ENCODE measurements around the gene HOOK2.

HOOK2 gene

DNA sequence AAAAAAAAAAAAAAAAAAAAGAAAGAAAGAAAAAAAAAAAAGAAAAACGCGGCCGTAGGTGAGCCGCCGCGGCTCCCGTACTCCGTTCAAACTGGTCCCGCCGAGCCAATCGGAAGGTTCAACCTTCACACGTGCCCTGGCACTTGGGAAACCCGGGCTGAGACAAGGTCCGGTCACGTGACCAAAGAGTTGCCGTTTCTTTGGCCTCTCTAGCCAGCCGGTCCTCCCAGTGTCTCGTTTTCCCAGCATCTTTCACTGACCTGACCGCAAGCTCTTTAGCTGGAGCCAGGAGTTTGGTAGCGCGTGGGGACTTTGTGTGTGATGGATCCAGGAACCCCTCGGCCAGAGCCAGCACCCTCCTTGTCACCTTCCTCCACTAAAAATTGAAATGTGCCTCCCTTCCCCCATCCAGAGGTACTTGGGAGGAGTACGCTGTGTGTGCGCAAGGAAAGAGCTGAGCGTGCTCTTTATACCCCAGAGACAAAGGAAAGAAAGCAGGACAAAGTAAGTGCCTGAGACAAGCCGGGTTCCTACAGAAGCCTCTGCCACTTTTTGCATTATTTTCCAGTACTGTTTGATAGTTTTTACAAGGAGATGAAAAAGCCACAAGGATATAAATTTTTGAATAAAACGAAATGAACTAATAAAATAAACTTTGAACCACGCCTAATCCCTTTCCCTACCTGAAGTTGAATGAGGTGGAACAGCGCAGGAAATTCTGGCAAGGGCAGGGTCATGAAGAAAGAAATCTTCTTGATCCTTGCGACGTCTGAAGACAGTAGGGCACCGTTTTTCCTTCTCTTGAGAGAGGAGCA is 52.6 kb downstream of the HOOK2 start:
- POLR2A ChIA-PET: interaction anchor here (0.6 to 5.1 kb wide), 14 partner anchors 9 to 168 kb away, joined by 3 to 89 read pairs (median 4); partner anchors contain the start of genes DHPS, FBXW9, GCDH and GET3
- H3K36me3 ChIP-seq (ENCODE audit: control insufficient read depth in 2 of 2, insufficient read depth in 1 of 2, low read length in 2 of 2): peaks cover 14 to 29% of the 10 kb centered on the region in 2 experiments; a peak in 2 of 3 replicates
- no peaks in the 10 kb centered on the region for H3K4me1 ChIP-seq (ENCODE audit: control insufficient read depth, insufficient read depth, low read length)
- peak overlapping the region; percentile 79 for H3K4me3 ChIP-seq (ENCODE audit: low read depth, low read length)
- no peaks in the 10 kb centered on the region for H3K9me3 ChIP-seq (ENCODE audit: control insufficient read depth, insufficient read depth, low read depth, low read length)
- peak overlapping the region; percentile 97 for H3K27ac ChIP-seq (ENCODE audit: extremely low read depth, low read depth, low read length)
- CTCF ChIA-PET: interaction anchor here (0.6 to 3.3 kb wide), 10 partner anchors 11 to 328 kb away, joined by 3 to 19 read pairs (median 3); partner anchors contain the start of genes GET3 and TRIR
- TF ChIP-seq, protein P1, sequence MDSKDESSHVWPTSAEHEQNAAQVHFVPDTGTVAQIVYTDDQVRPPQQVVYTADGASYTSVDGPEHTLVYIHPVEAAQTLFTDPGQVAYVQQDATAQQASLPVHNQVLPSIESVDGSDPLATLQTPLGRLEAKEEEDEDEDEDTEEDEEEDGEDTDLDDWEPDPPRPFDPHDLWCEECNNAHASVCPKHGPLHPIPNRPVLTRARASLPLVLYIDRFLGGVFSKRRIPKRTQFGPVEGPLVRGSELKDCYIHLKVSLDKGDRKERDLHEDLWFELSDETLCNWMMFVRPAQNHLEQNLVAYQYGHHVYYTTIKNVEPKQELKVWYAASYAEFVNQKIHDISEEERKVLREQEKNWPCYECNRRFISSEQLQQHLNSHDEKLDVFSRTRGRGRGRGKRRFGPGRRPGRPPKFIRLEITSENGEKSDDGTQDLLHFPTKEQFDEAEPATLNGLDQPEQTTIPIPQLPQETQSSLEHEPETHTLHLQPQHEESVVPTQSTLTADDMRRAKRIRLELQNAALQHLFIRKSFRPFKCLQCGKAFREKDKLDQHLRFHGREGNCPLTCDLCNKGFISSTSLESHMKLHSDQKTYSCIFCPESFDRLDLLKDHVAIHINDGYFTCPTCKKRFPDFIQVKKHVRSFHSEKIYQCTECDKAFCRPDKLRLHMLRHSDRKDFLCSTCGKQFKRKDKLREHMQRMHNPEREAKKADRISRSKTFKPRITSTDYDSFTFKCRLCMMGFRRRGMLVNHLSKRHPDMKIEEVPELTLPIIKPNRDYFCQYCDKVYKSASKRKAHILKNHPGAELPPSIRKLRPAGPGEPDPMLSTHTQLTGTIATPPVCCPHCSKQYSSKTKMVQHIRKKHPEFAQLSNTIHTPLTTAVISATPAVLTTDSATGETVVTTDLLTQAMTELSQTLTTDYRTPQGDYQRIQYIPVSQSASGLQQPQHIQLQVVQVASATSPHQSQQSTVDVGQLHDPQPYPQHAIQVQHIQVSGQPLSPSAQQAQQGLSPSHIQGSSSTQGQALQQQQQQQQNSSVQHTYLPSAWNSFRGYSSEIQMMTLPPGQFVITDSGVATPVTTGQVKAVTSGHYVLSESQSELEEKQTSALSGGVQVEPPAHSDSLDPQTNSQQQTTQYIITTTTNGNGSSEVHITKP (tag by site-specific recombination; IDR thresholded peaks at IDR 0.05): peak; percentile 89
- TF ChIP-seq, protein P2, sequence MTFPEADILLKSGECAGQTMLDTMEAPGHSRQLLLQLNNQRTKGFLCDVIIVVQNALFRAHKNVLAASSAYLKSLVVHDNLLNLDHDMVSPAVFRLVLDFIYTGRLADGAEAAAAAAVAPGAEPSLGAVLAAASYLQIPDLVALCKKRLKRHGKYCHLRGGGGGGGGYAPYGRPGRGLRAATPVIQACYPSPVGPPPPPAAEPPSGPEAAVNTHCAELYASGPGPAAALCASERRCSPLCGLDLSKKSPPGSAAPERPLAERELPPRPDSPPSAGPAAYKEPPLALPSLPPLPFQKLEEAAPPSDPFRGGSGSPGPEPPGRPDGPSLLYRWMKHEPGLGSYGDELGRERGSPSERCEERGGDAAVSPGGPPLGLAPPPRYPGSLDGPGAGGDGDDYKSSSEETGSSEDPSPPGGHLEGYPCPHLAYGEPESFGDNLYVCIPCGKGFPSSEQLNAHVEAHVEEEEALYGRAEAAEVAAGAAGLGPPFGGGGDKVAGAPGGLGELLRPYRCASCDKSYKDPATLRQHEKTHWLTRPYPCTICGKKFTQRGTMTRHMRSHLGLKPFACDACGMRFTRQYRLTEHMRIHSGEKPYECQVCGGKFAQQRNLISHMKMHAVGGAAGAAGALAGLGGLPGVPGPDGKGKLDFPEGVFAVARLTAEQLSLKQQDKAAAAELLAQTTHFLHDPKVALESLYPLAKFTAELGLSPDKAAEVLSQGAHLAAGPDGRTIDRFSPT (tag by site-specific recombination; IDR thresholded peaks at IDR 0.05): peak; percentile 57; the same call in 1 of the 2 replicates
- TF ChIP-seq, protein P3, sequence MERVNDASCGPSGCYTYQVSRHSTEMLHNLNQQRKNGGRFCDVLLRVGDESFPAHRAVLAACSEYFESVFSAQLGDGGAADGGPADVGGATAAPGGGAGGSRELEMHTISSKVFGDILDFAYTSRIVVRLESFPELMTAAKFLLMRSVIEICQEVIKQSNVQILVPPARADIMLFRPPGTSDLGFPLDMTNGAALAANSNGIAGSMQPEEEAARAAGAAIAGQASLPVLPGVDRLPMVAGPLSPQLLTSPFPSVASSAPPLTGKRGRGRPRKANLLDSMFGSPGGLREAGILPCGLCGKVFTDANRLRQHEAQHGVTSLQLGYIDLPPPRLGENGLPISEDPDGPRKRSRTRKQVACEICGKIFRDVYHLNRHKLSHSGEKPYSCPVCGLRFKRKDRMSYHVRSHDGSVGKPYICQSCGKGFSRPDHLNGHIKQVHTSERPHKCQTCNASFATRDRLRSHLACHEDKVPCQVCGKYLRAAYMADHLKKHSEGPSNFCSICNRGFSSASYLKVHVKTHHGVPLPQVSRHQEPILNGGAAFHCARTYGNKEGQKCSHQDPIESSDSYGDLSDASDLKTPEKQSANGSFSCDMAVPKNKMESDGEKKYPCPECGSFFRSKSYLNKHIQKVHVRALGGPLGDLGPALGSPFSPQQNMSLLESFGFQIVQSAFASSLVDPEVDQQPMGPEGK (tag by site-specific recombination; IDR thresholded peaks at IDR 0.05): 0 out of 2 replicates have a peak, but pooled peaks have one; percentile 18
- TF ChIP-seq SP7 (tag by site-specific recombination; IDR thresholded peaks at IDR 0.05): peak; percentile 84
- TF ChIP-seq ZNF600 (tag by site-specific recombination; IDR thresholded peaks at IDR 0.05): peak; percentile 92
- TF ChIP-seq KLF16 (tag by site-specific recombination; IDR thresholded peaks at IDR 0.05): peak; percentile 65
- no peak for TF ChIP-seq ZNF184 (tag by site-specific recombination; IDR thresholded peaks at IDR 0.05)
- TF ChIP-seq ZSCAN23 (tag by site-specific recombination; IDR thresholded peaks at IDR 0.05): 0 out of 2 replicates have a peak, but pooled peaks have one; percentile 32
- peak; percentile 48; the same call in 1 of the 2 replicates for TF ChIP-seq FEZF1 (tag by site-specific recombination; IDR thresholded peaks at IDR 0.05)
- TF ChIP-seq ZNF837 (tag by site-specific recombination; IDR thresholded peaks at IDR 0.05): no peak
- TF ChIP-seq, protein P4, sequence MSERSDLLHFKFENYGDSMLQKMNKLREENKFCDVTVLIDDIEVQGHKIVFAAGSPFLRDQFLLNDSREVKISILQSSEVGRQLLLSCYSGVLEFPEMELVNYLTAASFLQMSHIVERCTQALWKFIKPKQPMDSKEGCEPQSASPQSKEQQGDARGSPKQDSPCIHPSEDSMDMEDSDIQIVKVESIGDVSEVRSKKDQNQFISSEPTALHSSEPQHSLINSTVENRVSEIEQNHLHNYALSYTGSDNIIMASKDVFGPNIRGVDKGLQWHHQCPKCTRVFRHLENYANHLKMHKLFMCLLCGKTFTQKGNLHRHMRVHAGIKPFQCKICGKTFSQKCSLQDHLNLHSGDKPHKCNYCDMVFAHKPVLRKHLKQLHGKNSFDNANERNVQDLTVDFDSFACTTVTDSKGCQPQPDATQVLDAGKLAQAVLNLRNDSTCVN (tag by site-specific recombination; optimal IDR thresholded peaks at IDR 0.05): peak; percentile 56
- TF ChIP-seq KLF7 (tag by site-specific recombination; IDR thresholded peaks at IDR 0.05; ENCODE audit: borderline replicate concordance): peak; percentile 74; the same call in 1 of the 2 replicates
- peak; percentile 95; the same call in 1 of the 2 replicates for TF ChIP-seq ZNF324 (tag by site-specific recombination; IDR thresholded peaks at IDR 0.05)
- TF ChIP-seq, protein P5, sequence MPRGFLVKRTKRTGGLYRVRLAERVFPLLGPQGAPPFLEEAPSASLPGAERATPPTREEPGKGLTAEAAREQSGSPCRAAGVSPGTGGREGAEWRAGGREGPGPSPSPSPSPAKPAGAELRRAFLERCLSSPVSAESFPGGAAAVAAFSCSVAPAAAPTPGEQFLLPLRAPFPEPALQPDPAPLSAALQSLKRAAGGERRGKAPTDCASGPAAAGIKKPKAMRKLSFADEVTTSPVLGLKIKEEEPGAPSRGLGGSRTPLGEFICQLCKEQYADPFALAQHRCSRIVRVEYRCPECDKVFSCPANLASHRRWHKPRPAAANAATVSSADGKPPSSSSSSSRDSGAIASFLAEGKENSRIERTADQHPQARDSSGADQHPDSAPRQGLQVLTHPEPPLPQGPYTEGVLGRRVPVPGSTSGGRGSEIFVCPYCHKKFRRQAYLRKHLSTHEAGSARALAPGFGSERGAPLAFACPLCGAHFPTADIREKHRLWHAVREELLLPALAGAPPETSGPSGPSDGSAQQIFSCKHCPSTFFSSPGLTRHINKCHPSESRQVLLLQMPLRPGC (tag by site-specific recombination; IDR thresholded peaks at IDR 0.05): peak; percentile 83; the same call in 1 of the 2 replicates
- TF ChIP-seq, protein P6, sequence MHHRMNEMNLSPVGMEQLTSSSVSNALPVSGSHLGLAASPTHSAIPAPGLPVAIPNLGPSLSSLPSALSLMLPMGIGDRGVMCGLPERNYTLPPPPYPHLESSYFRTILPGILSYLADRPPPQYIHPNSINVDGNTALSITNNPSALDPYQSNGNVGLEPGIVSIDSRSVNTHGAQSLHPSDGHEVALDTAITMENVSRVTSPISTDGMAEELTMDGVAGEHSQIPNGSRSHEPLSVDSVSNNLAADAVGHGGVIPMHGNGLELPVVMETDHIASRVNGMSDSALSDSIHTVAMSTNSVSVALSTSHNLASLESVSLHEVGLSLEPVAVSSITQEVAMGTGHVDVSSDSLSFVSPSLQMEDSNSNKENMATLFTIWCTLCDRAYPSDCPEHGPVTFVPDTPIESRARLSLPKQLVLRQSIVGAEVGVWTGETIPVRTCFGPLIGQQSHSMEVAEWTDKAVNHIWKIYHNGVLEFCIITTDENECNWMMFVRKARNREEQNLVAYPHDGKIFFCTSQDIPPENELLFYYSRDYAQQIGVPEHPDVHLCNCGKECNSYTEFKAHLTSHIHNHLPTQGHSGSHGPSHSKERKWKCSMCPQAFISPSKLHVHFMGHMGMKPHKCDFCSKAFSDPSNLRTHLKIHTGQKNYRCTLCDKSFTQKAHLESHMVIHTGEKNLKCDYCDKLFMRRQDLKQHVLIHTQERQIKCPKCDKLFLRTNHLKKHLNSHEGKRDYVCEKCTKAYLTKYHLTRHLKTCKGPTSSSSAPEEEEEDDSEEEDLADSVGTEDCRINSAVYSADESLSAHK (tag by site-specific recombination; IDR thresholded peaks at IDR 0.05): peak; percentile 47
- peak; percentile 73 for TF ChIP-seq ZEB2 (tag by site-specific recombination; IDR thresholded peaks at IDR 0.05)
- peak; percentile 77 for TF ChIP-seq SP2 (tag by site-specific recombination; IDR thresholded peaks at IDR 0.05)
- 0 out of 2 replicates have a peak, but pooled peaks have one; percentile 38 for TF ChIP-seq ZBTB1 (tag by site-specific recombination; IDR thresholded peaks at IDR 0.05)
- TF ChIP-seq MEIS1 (CRISPR knock-in tag; IDR thresholded peaks at IDR 0.05; ENCODE audit: borderline replicate concordance): no peak
- peak; percentile 70 for TF ChIP-seq ZNF843 (tag by site-specific recombination; IDR thresholded peaks at IDR 0.05)

Data from HEK293 (cell line).